ENCODE results near the gene HIBADH.

The HIBADH gene

GRCh38 chr7:27634671-27635493, 27.8 kb downstream of the HIBADH start:
- no peak for DNase-seq

GRCh38 chr7:27633062-27633461, 29.6 kb downstream of the HIBADH start:
- no peak for DNase-seq

- no peak for DNase-seq
These were observed 31.3 kb downstream of the HIBADH start for GRCh38 chr7:27631391-27631790.

- no peak for DNase-seq
These were observed 35.5 kb downstream of the HIBADH start for GRCh38 chr7:27627146-27627545.

GRCh38 chr7:27619492-27619891, 43.2 kb downstream of the HIBADH start:
- no peak for DNase-seq

- DNase-seq = no peak
These were observed 44.9 kb downstream of the HIBADH start for GRCh38 chr7:27617651-27618381.

- DNase-seq = no peak
These were observed 45.7 kb downstream of the HIBADH start for GRCh38 chr7:27616914-27617548.

GRCh38 chr7:27616186-27616491, 46.5 kb downstream of the HIBADH start:
- DNase-seq = no peak

GRCh38 chr7:27615420-27616185, 47.1 kb downstream of the HIBADH start:
- DNase-seq = no peak

GRCh38 chr7:27614095-27614494, 48.6 kb downstream of the HIBADH start:
- no peak for DNase-seq

GRCh38 chr7:27611059-27611458, 51.6 kb downstream of the HIBADH start:
- no peak for DNase-seq

- DNase-seq = no peak
These were observed 53.7 kb downstream of the HIBADH start for GRCh38 chr7:27608776-27609495.

- no peak for DNase-seq
These were observed 55.5 kb downstream of the HIBADH start for GRCh38 chr7:27607210-27607606.

- no peak for DNase-seq
These were observed 56.1 kb downstream of the HIBADH start for GRCh38 chr7:27606270-27607209.

- DNase-seq = no peak
These were observed 56.9 kb downstream of the HIBADH start for GRCh38 chr7:27605689-27606269.

- no peak for DNase-seq
These were observed 57.4 kb downstream of the HIBADH start for GRCh38 chr7:27605283-27605682.

GRCh38 chr7:27603813-27604212, 58.9 kb downstream of the HIBADH start:
- no peak for DNase-seq

- DNase-seq = no peak
These were observed 59.9 kb downstream of the HIBADH start for GRCh38 chr7:27602766-27603165.

- no peak for DNase-seq
These were observed 61.5 kb downstream of the HIBADH start for GRCh38 chr7:27601217-27601616.

- no peak for DNase-seq
These were observed 62.4 kb downstream of the HIBADH start for GRCh38 chr7:27600247-27600646.

GRCh38 chr7:27595009-27595408, 67.7 kb downstream of the HIBADH start:
- no peak for DNase-seq
